HEK293T (cell line): ENCODE measurements around the gene MAPK8IP2.

Experiments used
- BHLHE40 ChIP-seq: fragments of 450-650 bp; IDR thresholded peaks from 2 replicates; pipeline ENCODE4 v1.6.1; 2016; ENCODE audit warnings: mild to moderate bottlenecking, moderate library complexity, borderline replicate concordance
- FOXK2 ChIP-seq: fragments of 450-650 bp; IDR thresholded peaks from 2 replicates; pipeline ENCODE4 v1.6.1; 2016; ENCODE audit warnings: mild to moderate bottlenecking
- SP1 ChIP-seq: fragments of 450-650 bp; IDR thresholded peaks from 2 replicates; pipeline ENCODE4 v1.6.1; 2017
- TARDBP ChIP-seq: fragments of 450-650 bp; IDR thresholded peaks from 2 replicates; pipeline ENCODE4 v1.6.1; 2016
- ZNF384 ChIP-seq: fragments of 450-650 bp; IDR thresholded peaks from 2 replicates; pipeline ENCODE4 v1.6.1; 2016

DNA sequence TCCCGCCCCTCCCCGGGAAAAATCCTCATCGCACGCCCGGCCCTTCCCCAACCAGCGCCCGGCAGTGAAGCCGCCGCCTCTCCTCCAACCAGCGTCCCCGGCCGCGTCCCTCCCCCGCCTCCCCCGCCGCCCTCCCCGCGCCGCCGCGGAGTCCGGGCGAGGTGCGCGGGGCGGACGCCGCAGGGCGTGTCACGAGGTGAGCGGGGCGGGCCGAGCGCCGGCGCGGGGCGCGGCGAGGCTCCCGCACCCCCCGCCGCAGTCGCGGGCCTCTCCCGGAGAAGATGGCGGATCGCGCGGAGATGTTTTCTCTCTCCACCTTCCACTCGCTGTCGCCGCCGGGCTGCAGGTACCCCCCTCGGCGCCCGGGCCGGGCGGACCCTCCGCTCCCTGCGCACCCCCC lies at the start of gene MAPK8IP2:
- no peak for TF ChIP-seq SP1
- TF ChIP-seq ZNF384, result no peak
- no peak for TF ChIP-seq BHLHE40
- TF ChIP-seq FOXK2, result no peak
- TF ChIP-seq TARDBP, result no peak
